T-helper 1 cell (primary cell): ENCODE results near the gene DNAJB7.
A peak's percentile ranks its signal among the peaks of the same experiment; 100 is the strongest.
"Not testable (repeated sequence)": the region's sequence is repeated elsewhere in the genome, so short reads cannot be mapped to it uniquely, and the experiment has no call there.

Source experiments
- DNase-seq, 5 donors: peaks; one replicate each; pipeline ENCODE4 v3.0.0-alpha.2; 2012 to 2020

DNAJB7 gene

GRCh38 chr22:40838486-40838885, 23.4 kb downstream of the DNAJB7 start:
- no peak for DNase-seq

GRCh38 chr22:40834619-40835018, 27.3 kb downstream of the DNAJB7 start:
- no peak for DNase-seq

- DNase-seq, result no peak
Measured at GRCh38 chr22:40829131-40829530, 32.8 kb downstream of the DNAJB7 start.

GRCh38 chr22:40826984-40827741, 34.8 kb downstream of the DNAJB7 start:
- DNase-seq, result no peak

GRCh38 chr22:40826292-40826691, 35.6 kb downstream of the DNAJB7 start:
- not testable (repeated sequence) for DNase-seq

GRCh38 chr22:40823426-40823825, 38.5 kb downstream of the DNAJB7 start:
- DNase-seq, result no peak

- DNase-seq, result peak in 1 of 5 donors; percentile 1
Measured at GRCh38 chr22:40819599-40820140, 42.2 kb downstream of the DNAJB7 start.

GRCh38 chr22:40818747-40819598, 42.9 kb downstream of the DNAJB7 start, which contains the start of gene SLC25A17:
Gene SLC25A17 (minus strand): TSS chr22:40819346. CDS start chr22:40819248, 98 bp downstream.
- DNase-seq, result peak; percentile 76 to 87 (median 86)

- DNase-seq, result peak in 2 of 5 donors; percentile 8 to 13
Measured at GRCh38 chr22:40818192-40818746, 43.6 kb downstream of the DNAJB7 start.

- DNase-seq, result no peak
Measured at GRCh38 chr22:40817737-40818136, 44.2 kb downstream of the DNAJB7 start.

GRCh38 chr22:40813912-40814315, 48.0 kb downstream of the DNAJB7 start:
- no peak for DNase-seq
